GM23338 (cell line): ENCODE data around the gene TMEM121. TPM values are rescaled to one million over a fixed set of nuclear protein-coding genes. Genes with fewer than 3 reads are reported as not detected.
"Not testable (repeated sequence)": the region's sequence is repeated elsewhere in the genome, so short reads cannot be mapped to it uniquely, and the experiment has no call there.

Experiments
- ATAC-seq: fragments of 200-7000 bp; cut with Tn5 transposase; 3 replicates; pipeline ENCODE4 v1.9.1; 2020
- DNase-seq: peaks from one replicate; pipeline ENCODE4 v3.0.0-alpha.2; 2015; ENCODE audit warnings: low spot score
- H2AFZ ChIP-seq: fragments of 200-600 bp; sonication (generic); 2 replicates; pipeline ENCODE4 v1.8.0; 2016; ENCODE audit warnings: antibody characterized with exemption, mild to moderate bottlenecking, moderate library complexity
- H3F3A ChIP-seq: fragments of 200-600 bp; sonication (generic); replicated peaks from 2 replicates; pipeline ENCODE4 v1.8.0; 2017; ENCODE audit warnings: antibody characterized with exemption, mixed run types, low read depth
- H3K27ac ChIP-seq: fragments of 200-600 bp; sonication (generic); 2 replicates; pipeline ENCODE4 v1.6.1; 2016; ENCODE audit warnings: low read depth
- H3K27me3 ChIP-seq: fragments of 200-600 bp; sonication (generic); 2 replicates; pipeline ENCODE4 v1.8.0; 2016; ENCODE audit warnings: mild to moderate bottlenecking, mixed run types, moderate library complexity; ENCODE audit not compliant: insufficient read depth
- H3K36me3 ChIP-seq: fragments of 200-600 bp; sonication (generic); 2 replicates; pipeline ENCODE4 v1.8.0; 2016; ENCODE audit warnings: mild to moderate bottlenecking; ENCODE audit not compliant: insufficient read depth
- H3K4me1 ChIP-seq: fragments of 200-600 bp; sonication (generic); 2 replicates; pipeline ENCODE4 v1.8.0; 2016; ENCODE audit warnings: mild to moderate bottlenecking, moderate library complexity; ENCODE audit not compliant: insufficient read depth
- H3K4me2 ChIP-seq: fragments of 200-600 bp; sonication (generic); 2 replicates; pipeline ENCODE4 v1.7.1; 2017; ENCODE audit warnings: mixed run types
- H3K4me3 ChIP-seq: fragments of 200-600 bp; sonication (generic); 2 replicates; pipeline ENCODE4 v1.6.1; 2016; ENCODE audit warnings: mixed run types
- H3K79me2 ChIP-seq: fragments of 200-600 bp; sonication (generic); replicated peaks from 2 replicates; pipeline ENCODE4 v1.8.0; 2017; ENCODE audit warnings: mild to moderate bottlenecking; ENCODE audit not compliant: insufficient read depth
- H3K9me2 ChIP-seq: fragments of 200-600 bp; sonication (generic); 2 replicates; pipeline ENCODE4 v1.8.0; 2017; ENCODE audit not compliant: insufficient read depth
- H4K20me1 ChIP-seq: fragments of 200-600 bp; sonication (generic); replicated peaks from 2 replicates; pipeline ENCODE4 v1.8.0; 2017; ENCODE audit warnings: mild to moderate bottlenecking; ENCODE audit not compliant: insufficient read depth
- H3K27ac Mint-ChIP-seq: 2 replicates; pipeline ENCODE4 v1.8.0; 2020; ENCODE audit warnings: inconsistent platforms, mild to moderate bottlenecking, moderate library complexity, mixed read lengths
- H3K27me3 Mint-ChIP-seq: 3 replicates; pipeline ENCODE4 v1.8.0; 2022; ENCODE audit warnings: low read depth, mild to moderate bottlenecking, moderate library complexity, mixed read lengths, inconsistent platforms; ENCODE audit not compliant: insufficient read depth, poor library complexity
- H3K36me3 Mint-ChIP-seq: 3 replicates; pipeline ENCODE4 v1.8.0; 2021; ENCODE audit warnings: low read depth, mild to moderate bottlenecking, inconsistent platforms, moderate library complexity, mixed read lengths
- H3K4me1 Mint-ChIP-seq: 3 replicates; pipeline ENCODE4 v1.8.0; 2020; ENCODE audit warnings: mild to moderate bottlenecking, inconsistent platforms, mixed read lengths
- H3K4me3 Mint-ChIP-seq: 3 replicates; pipeline ENCODE4 v1.8.0; 2021; ENCODE audit warnings: moderate library complexity, mild to moderate bottlenecking, inconsistent platforms, mixed read lengths
- H3K9me3 Mint-ChIP-seq: 3 replicates; pipeline ENCODE4 v1.8.0; 2020; ENCODE audit warnings: moderate library complexity, mild to moderate bottlenecking, inconsistent platforms, mixed read lengths
- POLR2AphosphoS5 ChIP-seq: IDR thresholded peaks from 2 replicates; pipeline ENCODE4 v1.6.1; 2016; ENCODE audit warnings: antibody characterized with exemption, low read depth
- ZNF462 ChIP-seq: fragments of 250-450 bp; sonication (Bioruptor Pico); IDR thresholded peaks from 2 replicates; pipeline ENCODE4 v1.5.0; 2020; ENCODE audit warnings: mild to moderate bottlenecking, moderate library complexity
- polyA plus RNA-seq: library from polyadenylated mRNA; unstranded; fragments of >200 nt; fragmentation: Nextera tagmentation; extraction: Ambion mirVana; gene quantifications from 2 replicates; pipeline ENCODE4 v1.2.1, GENCODE V29; 2016
- total RNA-seq: library from RNA; depleted of rRNA; stranded (reverse); fragments of >200 nt; shearing (Covaris generic); gene quantifications from 2 replicates; pipeline ENCODE4 v1.2.3, GENCODE V29; 2014

Gene TMEM121
- total and polyA plus RNA-seq, 2 experiments from 2014 or later = 0.13 to 1.3 TPM

DNA sequence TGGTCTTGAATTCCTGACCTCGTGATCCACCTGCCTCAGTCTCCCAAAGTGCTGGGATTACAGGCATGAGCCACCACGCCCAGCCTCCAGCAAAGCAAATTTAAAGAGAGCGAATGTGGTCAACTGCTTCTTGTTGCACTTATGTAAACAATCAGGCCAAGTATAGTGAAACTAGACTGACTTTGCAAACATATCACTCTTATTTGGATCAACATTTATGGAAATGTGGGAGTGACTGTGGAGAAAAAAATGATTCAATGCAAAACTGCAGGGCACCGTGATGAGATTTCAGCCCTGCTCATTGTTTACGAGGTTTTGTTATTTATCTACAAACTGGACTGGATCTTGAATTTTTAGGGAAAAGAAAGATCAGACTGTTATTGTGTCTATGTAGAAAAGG is 28.1 kb downstream of the TMEM121 start (continued):
- no peak for TF ChIP-seq ZNF462
- no peak for TF ChIP-seq POLR2AphosphoS5

GRCh38 chr14:105557671-105558070 is 31.3 kb downstream of the TMEM121 start:
- not testable (repeated sequence) for H3K4me1 Mint-ChIP-seq, H3K4me3 Mint-ChIP-seq, H3K36me3 ChIP-seq, H3K4me1 ChIP-seq, H3K27me3 ChIP-seq, H3K27me3 Mint-ChIP-seq, H3K79me2 ChIP-seq, H3K9me2 ChIP-seq, H3K27ac Mint-ChIP-seq, H4K20me1 ChIP-seq, DNase-seq, H3K4me2 ChIP-seq, H3K27ac ChIP-seq, ATAC-seq, H2AFZ ChIP-seq, H3K4me3 ChIP-seq, H3F3A ChIP-seq
- Mint-ChIP-seq H3K36me3 (peaks cover 21% of the 10 kb centered on the region), H3K9me3 (peaks cover 55% of the 10 kb centered on the region)

DNA sequence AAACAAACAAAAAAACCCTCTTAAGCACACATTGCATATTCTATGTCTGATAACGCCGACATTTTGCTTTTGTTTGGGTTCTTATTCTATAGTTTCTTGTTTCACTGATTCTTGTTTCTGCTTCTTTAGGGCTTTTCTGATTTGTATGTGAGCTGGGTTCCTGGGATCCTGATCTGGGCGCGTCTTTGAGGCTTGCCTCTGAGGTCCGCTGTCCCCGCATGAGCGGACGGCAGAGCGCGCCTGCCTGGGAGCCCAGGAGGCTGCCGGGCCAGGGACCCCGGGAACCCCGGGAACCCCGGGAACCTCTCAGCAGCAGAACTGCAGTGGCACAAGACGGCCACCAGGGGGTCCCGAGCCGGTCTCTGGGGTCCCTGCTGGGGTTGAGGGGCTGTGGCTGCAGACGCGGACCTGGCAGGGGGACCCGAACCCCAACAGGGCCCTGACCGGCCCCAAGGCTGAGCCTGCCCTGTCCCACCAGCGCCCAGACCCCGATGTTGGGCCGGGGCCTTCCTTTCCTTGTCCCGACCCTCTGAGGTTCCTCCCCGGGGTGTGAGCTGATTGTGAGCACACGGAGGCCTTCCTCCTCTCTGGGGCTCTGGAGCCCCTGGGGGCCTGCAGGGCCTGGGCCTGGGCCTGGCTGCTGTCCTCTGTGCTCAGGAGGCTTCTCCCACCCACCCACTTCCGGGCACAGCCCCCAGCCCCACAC is 32.2 kb downstream of the TMEM121 start:
- not testable (repeated sequence) for H3K79me2 ChIP-seq, H3K4me2 ChIP-seq, H3K4me3 ChIP-seq, H3K4me1 ChIP-seq, H3K27me3 ChIP-seq, H4K20me1 ChIP-seq, H3K27ac Mint-ChIP-seq, H3K36me3 ChIP-seq, ATAC-seq, H2AFZ ChIP-seq, H3K9me2 ChIP-seq, DNase-seq, H3K4me1 Mint-ChIP-seq, H3K27me3 Mint-ChIP-seq, H3F3A ChIP-seq, H3K4me3 Mint-ChIP-seq, H3K27ac ChIP-seq
- Mint-ChIP-seq H3K36me3 (peaks cover 26% of the 10 kb centered on the region; the same call in 2 of the 3 replicates), H3K9me3 (peaks cover 55% of the 10 kb centered on the region)

GRCh38 chr14:105559384-105560047 is 33.1 kb downstream of the TMEM121 start:
- H3K4me2 ChIP-seq, DNase-seq, H3K4me3 Mint-ChIP-seq, H3K4me1 Mint-ChIP-seq, H2AFZ ChIP-seq, H3K79me2 ChIP-seq, H3K4me3 ChIP-seq, H3K27me3 ChIP-seq, H3K27me3 Mint-ChIP-seq, H3K27ac Mint-ChIP-seq, H3F3A ChIP-seq, ATAC-seq, H3K36me3 ChIP-seq, H4K20me1 ChIP-seq, H3K27ac ChIP-seq, H3K9me2 ChIP-seq, H3K4me1 ChIP-seq: not testable (repeated sequence)
- H3K9me3 Mint-ChIP-seq = peaks cover 47% of the 10 kb centered on the region
- H3K36me3 Mint-ChIP-seq = peaks cover 19% of the 10 kb centered on the region; the same call in 2 of the 3 replicates

DNA sequence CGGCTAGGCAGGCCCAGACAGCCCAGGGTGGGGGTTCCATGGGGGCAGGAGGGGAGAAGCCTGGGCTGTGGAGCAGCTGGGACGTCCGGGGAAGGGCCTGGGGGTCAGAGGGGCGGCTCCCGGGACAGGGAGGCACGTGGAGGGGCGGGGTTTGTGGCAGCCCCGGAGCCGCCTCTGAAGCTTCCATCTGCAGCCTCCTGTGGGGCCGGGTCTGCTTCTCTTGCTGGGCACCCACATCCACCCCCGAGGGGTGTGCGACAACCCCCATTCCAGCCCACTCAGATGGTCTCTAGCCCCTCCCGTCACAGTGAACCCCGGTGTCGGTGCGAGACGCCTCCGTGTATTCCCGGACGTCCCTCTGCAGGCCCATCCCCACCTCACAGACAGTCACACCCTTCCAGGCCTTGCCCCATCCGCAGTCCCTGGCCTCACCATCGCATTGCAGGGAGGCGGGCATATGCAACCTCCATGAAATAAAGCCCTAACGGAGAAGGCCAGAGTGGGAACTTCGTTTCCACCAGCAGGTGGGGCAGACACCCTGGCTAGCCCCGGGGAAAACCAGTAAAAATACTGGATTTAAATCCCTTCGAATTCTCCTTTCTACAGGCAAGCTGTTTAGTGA is 33.8 kb downstream of the TMEM121 start:
- H3K27ac ChIP-seq, H2AFZ ChIP-seq, H3K4me2 ChIP-seq, H3K9me2 ChIP-seq, ATAC-seq, H3K36me3 ChIP-seq, DNase-seq, H3K27me3 ChIP-seq, H3K4me1 Mint-ChIP-seq, H3K4me1 ChIP-seq, H3K4me3 ChIP-seq, H3K79me2 ChIP-seq, H4K20me1 ChIP-seq, H3K4me3 Mint-ChIP-seq, H3K27ac Mint-ChIP-seq, H3F3A ChIP-seq: not testable (repeated sequence)
- peaks cover 20% of the 10 kb centered on the region for H3K36me3 Mint-ChIP-seq
- H3K9me3 Mint-ChIP-seq = peaks cover 44% of the 10 kb centered on the region
- peaks cover 11% of the 10 kb centered on the region for H3K27me3 Mint-ChIP-seq
